NCI-H1694 (cell line): Measurements from ENCODE around the gene EGFL6.
"Not testable (repeated sequence)": the region's sequence is repeated elsewhere in the genome, so short reads cannot be mapped to it uniquely, and the experiment has no call there.

Experiments used
- DNase-seq: peaks from one replicate; lab custom pipeline; 2025; lab: John Stamatoyannopoulos, UW

EGFL6 gene

DNA sequence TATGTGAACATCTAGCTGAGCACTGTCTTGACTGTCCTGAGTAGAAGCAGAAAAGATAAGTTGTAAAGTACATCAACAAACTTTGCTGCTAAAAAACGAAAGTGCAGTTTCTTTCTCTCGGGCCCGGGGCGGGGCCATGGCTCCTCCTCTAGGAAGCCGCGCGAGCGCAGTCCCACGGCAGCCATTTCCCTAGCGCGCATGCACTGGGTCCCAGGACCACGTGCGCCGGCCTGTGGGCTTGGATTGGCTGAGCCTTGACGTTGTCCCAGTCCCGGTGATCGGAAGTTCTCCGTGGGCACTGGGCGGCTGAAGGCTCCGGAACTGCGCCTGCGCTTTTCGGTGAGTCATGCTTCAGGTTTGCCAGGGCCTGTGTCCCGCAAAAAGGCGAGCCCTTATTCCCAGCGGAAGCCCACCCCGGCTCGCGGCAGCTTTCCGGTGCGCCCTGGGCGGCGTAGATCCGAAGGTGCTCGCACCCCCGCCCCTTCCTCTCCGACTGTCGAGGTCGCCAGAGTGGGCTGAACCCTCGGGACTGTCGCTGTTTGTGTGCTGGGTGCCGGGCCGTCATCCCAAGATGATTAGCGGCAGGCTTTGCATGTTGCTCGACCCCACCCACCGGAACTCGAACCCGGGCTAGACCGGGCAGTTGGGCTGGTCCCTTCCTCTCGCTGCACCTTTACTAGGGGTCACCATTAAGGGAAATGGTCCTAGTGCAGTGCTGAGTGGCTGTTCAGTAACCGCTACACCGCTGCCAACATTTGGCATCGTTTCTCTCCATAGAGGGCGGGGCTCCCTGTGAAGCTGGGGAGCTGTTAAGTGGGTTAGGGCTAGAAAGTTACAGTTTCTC lies 83.7 kb downstream of the EGFL6 start, which contains the start of gene TCEANC:
Gene TCEANC, plus strand, starts transcription at position 292 of the 844 bp plus-strand sequence. CDS start 9,368 bp downstream, outside the sequence.
- DNase-seq = peak; percentile 63

DNA sequence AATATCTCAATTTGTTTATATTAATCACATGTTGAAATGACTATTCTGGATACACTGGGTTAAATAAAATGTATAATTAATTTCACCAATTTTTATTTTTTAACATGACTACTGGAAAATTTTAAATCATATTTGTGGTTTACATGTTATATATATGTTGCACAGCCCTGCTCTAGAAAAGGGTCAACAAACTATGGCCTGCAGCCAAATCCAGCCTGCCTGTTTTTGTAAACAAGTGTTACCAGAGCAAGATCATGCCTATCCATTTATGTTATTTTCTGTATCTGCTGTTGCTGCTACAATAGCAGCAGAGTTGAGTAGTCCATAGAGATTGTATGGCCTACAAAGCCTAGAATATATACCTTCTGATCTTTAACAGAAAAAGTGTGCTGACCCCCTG lies 84.7 kb downstream of the EGFL6 start:
- no peak for DNase-seq

DNA sequence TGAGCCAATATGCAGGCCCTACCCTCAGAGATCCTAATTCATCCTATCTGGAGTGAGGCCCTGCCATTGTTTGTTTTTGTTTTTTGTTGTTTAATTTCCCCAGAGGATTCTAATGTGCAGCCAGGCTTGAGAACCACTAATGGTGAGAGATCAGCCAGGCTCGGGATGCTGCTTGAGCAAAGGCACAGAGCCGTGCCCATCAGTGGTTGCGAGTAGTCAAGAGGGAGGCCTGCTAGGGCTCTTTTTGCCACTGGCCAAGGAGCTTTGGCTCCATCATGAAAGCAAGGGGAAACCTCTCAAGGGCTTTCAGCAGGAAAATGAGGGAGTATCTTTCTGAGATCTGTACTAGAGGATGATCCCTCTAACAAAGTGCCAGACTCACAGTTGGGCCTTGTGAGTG lies 86.3 kb downstream of the EGFL6 start:
- no peak for DNase-seq

DNA sequence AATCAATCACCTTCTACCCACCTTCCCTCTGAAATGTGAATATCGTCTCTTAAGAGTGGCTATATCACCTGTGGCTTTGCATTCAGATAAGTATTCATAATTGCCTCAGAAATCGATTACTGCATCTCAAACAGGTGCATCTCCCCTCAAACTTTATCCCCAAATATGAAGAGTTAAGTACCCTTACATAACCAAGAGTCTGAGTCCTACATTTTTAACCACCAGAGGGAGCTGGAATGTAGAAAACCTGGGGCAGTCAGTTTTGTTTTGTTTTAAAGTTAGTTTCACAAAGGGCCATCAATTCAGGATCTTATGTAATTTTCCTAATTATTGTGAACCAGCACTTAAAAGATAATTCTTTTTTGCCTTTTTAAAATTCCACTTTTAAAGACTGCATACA lies 89.2 kb downstream of the EGFL6 start:
- DNase-seq = no peak

DNA sequence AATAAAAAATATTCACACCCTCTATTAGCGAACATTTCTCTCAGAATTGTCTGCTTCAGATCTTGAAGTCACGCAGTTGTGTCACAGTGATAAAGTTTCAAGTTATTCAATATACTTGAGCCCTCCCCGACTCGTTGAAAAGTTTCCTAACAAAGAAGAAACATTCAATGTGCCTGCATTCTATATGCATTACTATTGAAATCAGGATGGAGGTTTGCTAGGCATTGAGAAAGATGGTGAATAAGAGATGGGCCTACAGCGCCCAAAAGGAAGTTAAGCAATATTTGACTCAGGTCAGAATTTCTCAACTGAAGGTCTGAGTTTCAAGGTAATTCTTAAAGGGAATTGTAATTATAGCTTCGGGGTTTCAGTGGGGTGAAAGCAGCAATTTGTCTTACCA lies 89.7 kb downstream of the EGFL6 start:
- no peak for DNase-seq

DNA sequence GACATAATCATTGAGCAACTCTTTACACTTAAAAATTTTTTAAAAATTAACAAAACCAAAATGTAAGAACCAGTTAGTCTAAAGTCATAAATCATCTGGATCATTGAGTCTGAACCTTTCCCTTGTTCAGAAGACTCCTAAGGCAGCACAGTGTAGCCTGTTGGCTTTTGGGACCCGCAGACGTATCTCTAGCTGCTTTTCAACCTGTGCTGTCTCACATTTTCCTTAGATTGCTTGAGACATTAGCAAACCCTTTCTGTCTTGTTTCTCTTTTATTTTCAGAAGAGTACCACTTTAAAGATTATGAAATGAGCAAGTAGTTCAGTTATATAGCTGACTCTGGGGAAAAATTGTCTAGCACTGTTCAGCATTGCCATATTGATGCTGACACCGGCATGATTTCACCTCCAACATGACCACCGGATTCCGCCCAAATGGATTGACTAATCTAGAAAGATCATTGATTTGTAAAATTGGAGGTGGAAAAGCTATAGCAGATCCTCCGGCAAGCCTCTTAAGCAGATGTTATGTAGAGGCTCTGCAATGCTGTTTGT lies 92.4 kb downstream of the EGFL6 start:
- DNase-seq = no peak

DNA sequence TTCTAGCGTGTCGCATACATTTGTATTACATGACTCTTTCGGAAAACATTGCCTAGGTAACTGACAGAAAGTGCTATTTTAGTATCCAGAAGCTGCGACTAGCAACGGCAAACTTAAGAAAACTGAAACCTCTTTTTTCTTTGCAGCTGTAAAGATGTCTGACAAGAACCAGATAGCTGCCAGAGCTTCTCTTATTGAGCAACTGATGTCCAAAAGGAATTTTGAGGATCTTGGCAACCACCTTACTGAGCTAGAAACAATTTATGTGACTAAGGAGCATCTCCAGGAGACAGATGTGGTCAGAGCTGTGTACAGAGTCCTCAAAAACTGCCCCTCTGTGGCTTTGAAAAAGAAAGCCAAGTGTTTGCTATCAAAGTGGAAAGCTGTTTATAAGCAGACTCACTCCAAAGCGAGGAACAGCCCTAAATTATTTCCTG lies 93.0 kb downstream of the EGFL6 start:
- DNase-seq = no peak

DNA sequence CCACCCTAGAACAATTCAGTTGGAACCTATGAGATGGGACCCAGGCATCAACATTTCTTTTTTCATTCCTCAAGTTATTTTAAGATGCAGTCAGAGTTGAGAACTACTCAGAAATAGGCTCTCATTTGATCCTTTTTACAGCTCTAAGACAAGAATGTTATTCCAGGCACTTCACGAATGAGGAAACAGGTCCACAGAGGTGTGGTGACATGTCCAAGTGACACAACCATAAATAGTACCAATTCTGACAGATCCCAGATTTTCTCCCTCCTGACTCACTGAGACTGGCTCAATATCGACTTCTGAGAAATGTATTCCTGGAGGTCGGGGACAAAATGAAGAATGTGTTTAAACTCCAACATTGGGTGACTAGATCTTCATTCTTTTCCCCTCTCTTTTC lies 94.6 kb downstream of the EGFL6 start:
- no peak for DNase-seq

DNA sequence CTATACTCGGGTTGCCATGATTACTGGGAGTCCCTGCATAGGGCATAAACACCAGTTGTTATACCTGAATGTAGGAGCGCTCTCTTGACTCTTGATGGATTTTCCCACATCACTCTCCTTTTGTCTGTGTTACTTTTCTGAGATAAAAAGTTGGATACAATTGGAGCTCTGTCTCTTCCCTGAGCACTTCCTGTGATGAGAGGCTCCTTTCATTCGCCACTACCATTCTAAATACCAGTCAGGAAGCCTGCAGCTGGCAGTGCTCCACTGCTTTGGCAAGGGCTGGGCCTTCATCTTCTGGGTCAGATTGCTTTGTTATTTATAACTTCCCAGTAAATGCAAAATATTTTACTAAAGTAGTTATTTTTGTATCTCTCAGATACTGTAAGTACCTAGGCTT lies 97.4 kb downstream of the EGFL6 start:
- no peak for DNase-seq

DNA sequence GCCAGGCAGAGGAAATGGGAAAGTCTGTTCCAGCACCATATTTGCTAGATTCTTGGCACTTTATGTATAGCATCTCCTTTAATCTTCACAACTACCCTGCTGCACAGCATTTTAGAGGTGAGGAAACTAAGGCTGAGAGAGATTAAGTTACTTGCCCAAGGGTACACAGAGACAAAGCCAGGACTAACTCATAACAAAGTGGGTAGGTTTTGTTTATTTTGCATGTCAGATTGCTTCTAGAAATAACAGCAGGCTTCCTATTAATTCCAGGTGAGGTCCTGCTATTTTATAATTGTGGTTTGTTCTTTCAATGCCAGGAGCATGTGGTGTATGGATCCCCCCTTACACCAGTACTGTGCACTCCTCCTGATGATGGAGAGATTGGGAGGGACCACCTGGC lies 98.5 kb downstream of the EGFL6 start:
- no peak for DNase-seq

DNA sequence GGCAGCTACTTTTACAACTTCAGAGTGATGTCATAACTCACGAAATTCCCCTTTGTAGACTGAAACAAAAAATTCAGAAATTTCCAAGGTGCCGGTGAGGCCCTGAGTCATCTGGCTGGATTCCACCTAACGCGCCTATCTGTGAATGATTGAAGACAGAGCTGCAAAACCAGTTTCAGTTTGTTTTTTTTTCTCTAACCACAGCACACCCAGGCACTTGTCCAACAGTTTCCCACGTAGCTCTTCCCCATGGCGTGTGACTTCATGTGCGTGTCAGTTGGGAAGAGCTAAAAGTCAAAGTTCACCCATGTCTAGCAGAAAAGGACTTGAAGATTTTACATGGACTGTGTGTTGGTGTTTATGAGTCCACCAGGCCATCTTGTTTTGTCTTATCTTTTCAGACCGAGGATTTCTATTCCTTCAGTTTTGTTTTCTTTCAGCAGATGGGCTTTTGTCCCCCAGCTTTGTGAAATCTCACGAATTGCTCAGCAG lies 99.9 kb downstream of the EGFL6 start:
- no peak for DNase-seq

DNA sequence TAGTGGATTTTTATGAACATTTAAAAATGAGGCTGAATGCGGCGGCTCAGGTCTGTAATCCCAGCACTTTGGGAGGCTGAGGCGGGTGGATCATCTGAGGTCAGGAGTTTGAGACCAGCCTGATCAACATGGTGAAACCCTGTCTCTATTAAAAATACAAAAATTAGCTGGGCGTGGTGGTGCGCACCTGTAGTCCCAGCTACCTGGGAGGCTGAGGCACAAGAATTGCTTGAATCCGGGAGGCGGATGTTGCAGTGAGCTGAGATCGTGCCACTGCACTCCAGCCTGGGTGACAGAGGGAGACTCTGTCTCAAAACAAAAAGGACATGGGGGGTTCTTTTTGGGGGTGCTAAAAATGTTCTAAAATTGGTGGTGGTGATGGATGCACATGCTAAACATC lies 100.4 kb downstream of the EGFL6 start:
- not testable (repeated sequence) for DNase-seq

DNA sequence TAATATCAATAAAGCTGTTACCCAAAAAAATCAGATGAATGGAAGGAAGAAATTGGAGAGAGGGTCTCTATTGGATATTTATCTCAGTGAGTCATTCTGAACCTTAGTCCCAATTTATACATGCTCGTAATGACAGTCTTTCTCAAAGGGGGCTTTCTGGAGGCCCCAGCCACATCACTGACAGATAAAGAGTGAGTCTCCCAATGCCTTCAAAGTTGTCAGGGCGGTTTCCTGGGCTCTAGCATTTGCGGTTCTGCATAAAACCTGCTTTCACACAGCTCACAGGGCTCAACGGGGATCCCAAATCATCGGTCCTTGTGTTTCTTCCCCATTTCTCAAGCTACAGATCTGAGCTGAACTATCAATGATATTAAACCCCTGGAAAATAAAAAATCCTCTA lies 100.8 kb downstream of the EGFL6 start:
- DNase-seq = no peak

DNA sequence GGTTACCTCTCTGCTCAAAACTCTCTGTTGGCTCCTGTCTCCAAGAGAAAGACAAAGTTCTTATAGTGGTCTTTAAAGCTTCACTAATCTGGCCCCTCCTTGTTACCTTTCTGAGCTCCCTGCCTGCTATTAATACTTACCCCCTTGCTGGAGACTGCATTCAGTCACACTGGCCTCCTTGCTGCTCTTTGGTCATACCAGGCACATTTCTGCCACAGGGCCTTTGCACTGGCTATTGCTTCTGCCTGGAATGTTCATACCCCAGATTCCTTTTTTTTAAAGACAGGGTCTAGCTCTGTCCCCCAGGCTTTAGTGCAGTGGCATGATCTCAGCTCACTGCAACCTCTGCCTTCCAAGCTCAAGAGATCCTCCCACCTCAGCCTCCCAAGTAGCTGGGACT lies 103.6 kb downstream of the EGFL6 start:
- no peak for DNase-seq

DNA sequence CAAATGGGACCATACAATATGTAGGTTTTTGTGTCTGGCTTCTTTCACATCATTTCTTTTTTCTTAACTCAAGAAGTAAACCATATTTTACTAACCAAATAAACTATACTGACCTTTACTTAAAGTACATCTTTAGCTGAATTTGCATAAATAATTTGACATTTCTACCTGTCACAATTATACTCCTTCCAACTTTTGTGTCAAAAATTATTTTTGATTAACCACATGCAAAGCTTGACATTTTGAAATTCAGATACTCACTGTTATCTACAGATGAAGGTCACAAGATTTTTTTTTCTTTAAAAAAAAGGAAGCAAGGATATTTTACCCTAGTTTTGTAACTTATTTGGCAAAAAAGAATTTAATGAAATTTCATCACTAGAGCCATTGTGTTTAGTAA lies 107.5 kb downstream of the EGFL6 start:
- DNase-seq = no peak

DNA sequence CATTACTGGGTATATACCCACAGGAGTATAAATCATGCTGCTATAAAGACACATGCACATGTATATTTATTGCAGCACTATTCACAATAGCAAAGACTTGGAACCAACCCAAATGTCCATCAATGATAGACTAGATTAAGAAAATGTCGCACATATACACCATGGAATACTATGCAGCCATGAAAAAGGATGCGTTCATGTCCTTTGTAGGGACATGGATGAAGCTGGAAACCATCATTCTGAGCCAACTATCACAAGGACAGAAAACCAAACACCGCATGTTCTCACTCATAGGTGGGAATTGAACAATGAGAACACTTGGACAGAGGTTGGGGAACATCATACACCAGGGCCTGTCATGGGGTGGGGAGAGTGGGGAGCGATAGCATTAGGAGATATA lies 110.3 kb downstream of the EGFL6 start:
- DNase-seq = not testable (repeated sequence)

DNA sequence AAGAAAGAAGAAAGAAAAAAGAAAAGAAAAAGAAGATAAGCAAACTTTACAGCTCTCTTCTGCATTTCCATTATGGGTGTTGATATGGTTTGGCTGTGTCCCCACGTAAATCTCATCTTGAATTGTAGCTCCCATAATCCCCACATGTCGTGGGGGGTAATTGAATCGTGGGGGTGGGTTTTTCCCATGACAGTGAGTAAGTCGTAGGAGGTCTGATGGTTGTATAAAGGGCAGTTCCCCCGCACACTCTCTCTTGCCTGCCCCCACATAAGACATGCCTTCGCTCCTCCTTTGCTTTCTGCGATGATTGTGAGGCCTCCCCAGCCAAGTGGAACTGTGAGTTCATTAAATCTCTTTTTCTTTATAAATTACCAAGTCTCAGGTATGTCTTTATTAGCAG lies 112.2 kb downstream of the EGFL6 start:
- DNase-seq = no peak
